SK-N-SH treated with all-trans-retinoic acid at 6 μM for 48 hours (cell line): Measurements from ENCODE around the gene UNC5B.

Experiments used
- CSRNP3 ChIP-seq: fragments of 250-450 bp; sonication (Bioruptor Pico); IDR thresholded peaks from 2 replicates; pipeline ENCODE4 v1.5.1; 2021; ENCODE audit warnings: mild to moderate bottlenecking, moderate library complexity
- PATZ1 ChIP-seq: fragments of 250-450 bp; sonication (Bioruptor Pico); IDR thresholded peaks from 2 replicates; pipeline ENCODE4 v1.8.0; 2020; ENCODE audit warnings: mild to moderate bottlenecking, moderate library complexity, borderline replicate concordance

DNA sequence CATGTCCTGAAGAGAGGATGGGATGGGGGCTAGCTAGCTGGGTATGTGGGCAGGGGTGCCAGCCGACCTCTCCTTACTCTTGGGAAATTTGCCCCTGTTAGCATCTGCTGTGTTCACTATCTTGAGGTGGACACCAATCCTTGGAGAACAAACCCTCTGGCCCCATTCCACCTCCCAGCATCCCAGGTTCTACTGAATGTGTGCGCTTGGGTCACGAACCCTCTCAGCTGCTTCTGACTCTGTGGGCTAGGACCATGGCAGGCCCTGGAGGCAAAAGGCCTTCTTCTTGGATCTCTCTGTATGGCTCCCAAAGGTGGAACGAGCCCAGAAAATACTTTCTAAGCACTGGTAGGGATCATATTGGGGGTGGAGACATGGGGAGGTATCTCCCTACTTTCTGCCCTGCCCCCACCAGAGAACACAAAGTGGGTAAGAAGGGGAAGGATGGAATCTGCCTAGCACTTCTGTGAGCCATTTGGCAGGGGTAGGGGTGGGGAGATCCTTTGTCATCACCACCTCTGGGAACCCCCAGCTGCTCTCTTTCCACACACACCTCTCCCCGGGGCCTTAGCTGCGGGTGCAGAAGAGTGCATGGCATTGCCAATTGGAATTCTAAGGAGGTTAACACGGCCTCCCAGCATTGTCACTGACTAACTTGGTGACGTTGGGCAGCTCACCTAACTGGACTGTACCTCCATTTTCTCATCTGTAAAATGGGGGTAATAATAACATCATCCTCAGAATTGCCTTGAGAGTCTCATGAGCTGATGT lies 7.7 kb downstream of the UNC5B start:
- no peak for TF ChIP-seq PATZ1 (CRISPR knock-in tag)
- TF ChIP-seq CSRNP3 (CRISPR knock-in tag) = no peak
